HG02588 (cell line): ENCODE measurements around the gene FRAS1.
"Not testable (repeated sequence)": the region's sequence is repeated elsewhere in the genome, so short reads cannot be mapped to it uniquely, and the experiment has no call there.

Source experiments
- ATAC-seq: cut with Tn5 transposase; IDR thresholded peaks from one replicate; pipeline ENCODE4 v1.9.1; 2021; ENCODE audit warnings: mild to moderate bottlenecking, moderate library complexity; ENCODE audit not compliant: unreplicated experiment

Gene FRAS1

GRCh38 chr4:78057600-78058550 is 752 bp downstream of the FRAS1 start:
- no peak for ATAC-seq

- no peak for ATAC-seq
Measured at GRCh38 chr4:78058591-78059523, 1.7 kb downstream of the FRAS1 start.

- ATAC-seq: no peak
Measured at GRCh38 chr4:78059524-78059889, 2.4 kb downstream of the FRAS1 start.

- no peak for ATAC-seq
Measured at GRCh38 chr4:78059938-78060337, 2.8 kb downstream of the FRAS1 start.

- no peak for ATAC-seq
Measured at GRCh38 chr4:78061939-78062570, 4.9 kb downstream of the FRAS1 start.

GRCh38 chr4:78065508-78066192 is 8.5 kb downstream of the FRAS1 start:
- ATAC-seq: no peak

GRCh38 chr4:78068481-78068880 is 11.4 kb downstream of the FRAS1 start:
- ATAC-seq: no peak

GRCh38 chr4:78069319-78069718 is 12.2 kb downstream of the FRAS1 start:
- ATAC-seq: no peak

GRCh38 chr4:78069859-78070258 is 12.7 kb downstream of the FRAS1 start:
- ATAC-seq: no peak

- no peak for ATAC-seq
Measured at GRCh38 chr4:78070731-78071282, 13.7 kb downstream of the FRAS1 start.

GRCh38 chr4:78074759-78075158 is 17.6 kb downstream of the FRAS1 start:
- ATAC-seq: no peak

GRCh38 chr4:78075986-78076385 is 18.9 kb downstream of the FRAS1 start:
- ATAC-seq: no peak

GRCh38 chr4:78078101-78078500 is 21.0 kb downstream of the FRAS1 start:
- no peak for ATAC-seq

- no peak for ATAC-seq
Measured at GRCh38 chr4:78079726-78080430, 22.8 kb downstream of the FRAS1 start.

- no peak for ATAC-seq
Measured at GRCh38 chr4:78081541-78081940, 24.4 kb downstream of the FRAS1 start.

GRCh38 chr4:78083035-78083434 is 25.9 kb downstream of the FRAS1 start:
- ATAC-seq: no peak

- no peak for ATAC-seq
Measured at GRCh38 chr4:78091534-78091933, 34.4 kb downstream of the FRAS1 start.

- ATAC-seq: not testable (repeated sequence)
Measured at GRCh38 chr4:78092350-78092749, 35.2 kb downstream of the FRAS1 start.

GRCh38 chr4:78092850-78093249 is 35.7 kb downstream of the FRAS1 start:
- ATAC-seq: no peak

GRCh38 chr4:78095081-78095480 is 38.0 kb downstream of the FRAS1 start:
- ATAC-seq: no peak
